MM.1S (cell line): ENCODE results near the gene CHST7.

ENCODE experiments used
- DNase-seq: peaks from one replicate; pipeline ENCODE4 v3.0.0-alpha.2; 2015
- H2AFZ ChIP-seq: fragments of 300-600 bp; sonication (generic); 2 replicates; pipeline ENCODE4 v1.6.0; 2016; ENCODE audit warnings: antibody characterized with exemption, low read length
- H3F3A ChIP-seq: fragments of 300-600 bp; sonication (generic); 2 replicates; pipeline ENCODE4 v1.6.1; 2016; ENCODE audit warnings: mild to moderate bottlenecking, antibody characterized with exemption, low read length, moderate library complexity, mixed read lengths; ENCODE audit not compliant: insufficient read depth
- H3K27ac ChIP-seq: fragments of 300-600 bp; sonication (generic); 2 replicates; pipeline ENCODE4 v1.5.1; 2016; ENCODE audit warnings: mild to moderate bottlenecking, low read length
- H3K27me3 ChIP-seq: fragments of 300-600 bp; sonication (generic); replicated peaks from 2 replicates; pipeline ENCODE4 v1.6.0; 2016; ENCODE audit warnings: low read length; ENCODE audit not compliant: insufficient read depth
- H3K36me3 ChIP-seq: fragments of 300-600 bp; sonication (generic); replicated peaks from 2 replicates; pipeline ENCODE4 v1.6.1; 2016; ENCODE audit warnings: mild to moderate bottlenecking, low read length, mixed read lengths; ENCODE audit not compliant: insufficient read depth
- H3K4me1 ChIP-seq: fragments of 300-600 bp; sonication (generic); 2 replicates; pipeline ENCODE4 v1.6.1; 2016; ENCODE audit warnings: low read length, mixed read lengths
- H3K4me2 ChIP-seq: fragments of 300-600 bp; sonication (generic); 2 replicates; pipeline ENCODE4 v1.6.0; 2016; ENCODE audit warnings: low read depth, low read length
- H3K4me3 ChIP-seq: fragments of 300-600 bp; sonication (generic); 2 replicates; pipeline ENCODE4 v1.5.1; 2016; ENCODE audit warnings: low read length, mixed read lengths
- H3K79me2 ChIP-seq: fragments of 300-600 bp; sonication (generic); 2 replicates; pipeline ENCODE4 v1.6.1; 2016; ENCODE audit warnings: mixed run types, low read length, mixed read lengths
- H3K9ac ChIP-seq: fragments of 300-600 bp; sonication (generic); 2 replicates; pipeline ENCODE4 v1.6.1; 2016; ENCODE audit warnings: low read length, mixed read lengths
- H3K9me2 ChIP-seq: fragments of 300-600 bp; sonication (generic); replicated peaks from 2 replicates; pipeline ENCODE4 v1.6.1; 2016; ENCODE audit warnings: mild to moderate bottlenecking, low read length, mixed read lengths; ENCODE audit not compliant: insufficient read depth
- H3K9me3 ChIP-seq: fragments of 300-600 bp; sonication (generic); replicated peaks from 2 replicates; pipeline ENCODE4 v1.6.1; 2016; ENCODE audit warnings: mild to moderate bottlenecking, low read length, mixed read lengths; ENCODE audit not compliant: insufficient read depth
- H4K20me1 ChIP-seq: fragments of 300-600 bp; sonication (generic); 2 replicates; pipeline ENCODE4 v1.6.1; 2016; ENCODE audit warnings: mild to moderate bottlenecking, low read length, moderate library complexity, mixed read lengths; ENCODE audit not compliant: insufficient read depth
- EZH2 ChIP-seq: fragments of 300-600 bp; sonication (generic); optimal IDR thresholded peaks from 2 replicates; pipeline ENCODE3; 2017; ENCODE audit warnings: low read depth, mild to moderate bottlenecking, antibody characterized with exemption, low read length, mixed read lengths
- EZH2phosphoT487 ChIP-seq: fragments of 300-600 bp; sonication (generic); IDR thresholded peaks from 2 replicates; pipeline ENCODE4 v1.6.1; 2018; ENCODE audit warnings: antibody characterized with exemption, low read length
- TF ChIP-seq, protein P1 (sequence below): fragments of 300-600 bp; sonication (generic); IDR thresholded peaks from 2 replicates; pipeline ENCODE4 v1.5.1; 2016; ENCODE audit warnings: antibody characterized with exemption, low read length, mixed read lengths

Gene CHST7

DNA sequence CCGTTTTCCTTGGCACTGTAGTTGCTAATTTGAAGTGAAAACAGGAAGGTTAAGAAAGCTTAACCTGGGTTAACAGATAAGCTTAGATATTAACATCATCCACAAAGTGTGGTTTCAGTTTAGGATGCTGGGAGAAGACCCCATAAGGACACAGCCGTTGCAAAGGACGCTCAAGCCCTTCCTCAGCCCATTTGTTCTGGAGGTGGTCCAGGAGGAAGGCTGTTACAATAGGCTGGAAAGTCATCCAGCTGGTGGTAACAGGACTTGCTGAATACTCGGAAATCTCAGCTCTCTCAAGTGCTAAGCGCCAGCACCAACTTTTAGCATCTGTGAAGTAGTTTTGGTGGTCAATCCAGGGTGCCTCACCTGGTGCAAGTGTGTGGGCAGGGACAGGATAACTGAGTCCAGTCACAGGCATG, 14.2 kb downstream of the CHST7 start:
- Histone ChIP-seq H3K79me2 (no peaks in the 10 kb centered on the region), H4K20me1 (no peaks in the 10 kb centered on the region), H3K27ac (no peak overlapping the region)

DNA sequence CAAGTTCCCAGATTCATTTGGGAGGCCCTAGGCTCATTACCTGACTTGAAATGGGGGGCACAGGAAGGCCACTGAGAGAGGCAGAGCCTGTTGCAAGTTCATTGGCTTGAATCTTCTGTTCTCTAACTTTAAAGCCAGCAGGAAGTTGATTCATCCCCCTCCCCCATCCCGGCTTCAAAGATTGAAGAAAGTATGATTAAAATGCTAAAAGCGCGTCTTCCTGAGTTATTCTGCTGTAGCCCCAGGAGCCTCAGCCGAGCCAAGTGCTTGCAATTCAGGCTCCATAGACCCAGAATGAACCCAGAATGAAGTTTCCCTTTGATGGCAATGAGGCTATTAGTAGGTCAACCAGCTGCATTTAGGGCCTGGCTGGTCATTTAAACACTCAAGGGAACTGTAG, 14.7 kb downstream of the CHST7 start:
- no peak overlapping the region for H3K27ac ChIP-seq
- H3K4me3 ChIP-seq, result no peak overlapping the region
- H4K20me1 ChIP-seq, result no peaks in the 10 kb centered on the region
- H2AFZ ChIP-seq, result no peak overlapping the region
- H3F3A ChIP-seq, result no peaks in the 10 kb centered on the region
- H3K9me3 ChIP-seq, result no peaks in the 10 kb centered on the region
- H3K9me2 ChIP-seq, result no peaks in the 10 kb centered on the region
- H3K27me3 ChIP-seq, result no peaks in the 10 kb centered on the region
- H3K79me2 ChIP-seq, result no peaks in the 10 kb centered on the region
- DNase-seq, result no peak
- no peak overlapping the region for H3K4me2 ChIP-seq
- TF ChIP-seq EZH2 (no peak), EZH2phosphoT487 (no peak)
- TF ChIP-seq, protein P1, sequence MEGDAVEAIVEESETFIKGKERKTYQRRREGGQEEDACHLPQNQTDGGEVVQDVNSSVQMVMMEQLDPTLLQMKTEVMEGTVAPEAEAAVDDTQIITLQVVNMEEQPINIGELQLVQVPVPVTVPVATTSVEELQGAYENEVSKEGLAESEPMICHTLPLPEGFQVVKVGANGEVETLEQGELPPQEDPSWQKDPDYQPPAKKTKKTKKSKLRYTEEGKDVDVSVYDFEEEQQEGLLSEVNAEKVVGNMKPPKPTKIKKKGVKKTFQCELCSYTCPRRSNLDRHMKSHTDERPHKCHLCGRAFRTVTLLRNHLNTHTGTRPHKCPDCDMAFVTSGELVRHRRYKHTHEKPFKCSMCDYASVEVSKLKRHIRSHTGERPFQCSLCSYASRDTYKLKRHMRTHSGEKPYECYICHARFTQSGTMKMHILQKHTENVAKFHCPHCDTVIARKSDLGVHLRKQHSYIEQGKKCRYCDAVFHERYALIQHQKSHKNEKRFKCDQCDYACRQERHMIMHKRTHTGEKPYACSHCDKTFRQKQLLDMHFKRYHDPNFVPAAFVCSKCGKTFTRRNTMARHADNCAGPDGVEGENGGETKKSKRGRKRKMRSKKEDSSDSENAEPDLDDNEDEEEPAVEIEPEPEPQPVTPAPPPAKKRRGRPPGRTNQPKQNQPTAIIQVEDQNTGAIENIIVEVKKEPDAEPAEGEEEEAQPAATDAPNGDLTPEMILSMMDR, result no peak
- no peaks in the 10 kb centered on the region for H3K36me3 ChIP-seq
- no peak overlapping the region for H3K9ac ChIP-seq
- H3K4me1 ChIP-seq, result no peaks in the 10 kb centered on the region

More for the DNA sequence above, 14.2 kb downstream of the CHST7 start:
- Histone ChIP-seq H3K27me3 (no peaks in the 10 kb centered on the region), H3K9me2 (no peaks in the 10 kb centered on the region), H3K4me3 (no peak overlapping the region), H3K9me3 (no peaks in the 10 kb centered on the region), H3K9ac (no peak overlapping the region), H3K36me3 (no peaks in the 10 kb centered on the region), H3F3A (no peaks in the 10 kb centered on the region), H3K4me2 (no peak overlapping the region), H3K4me1 (no peaks in the 10 kb centered on the region), H2AFZ (no peak overlapping the region)
- no peak for DNase-seq
- TF ChIP-seq, protein P1, result no peak
- no peak for TF ChIP-seq EZH2
- TF ChIP-seq EZH2phosphoT487, result no peak

DNA sequence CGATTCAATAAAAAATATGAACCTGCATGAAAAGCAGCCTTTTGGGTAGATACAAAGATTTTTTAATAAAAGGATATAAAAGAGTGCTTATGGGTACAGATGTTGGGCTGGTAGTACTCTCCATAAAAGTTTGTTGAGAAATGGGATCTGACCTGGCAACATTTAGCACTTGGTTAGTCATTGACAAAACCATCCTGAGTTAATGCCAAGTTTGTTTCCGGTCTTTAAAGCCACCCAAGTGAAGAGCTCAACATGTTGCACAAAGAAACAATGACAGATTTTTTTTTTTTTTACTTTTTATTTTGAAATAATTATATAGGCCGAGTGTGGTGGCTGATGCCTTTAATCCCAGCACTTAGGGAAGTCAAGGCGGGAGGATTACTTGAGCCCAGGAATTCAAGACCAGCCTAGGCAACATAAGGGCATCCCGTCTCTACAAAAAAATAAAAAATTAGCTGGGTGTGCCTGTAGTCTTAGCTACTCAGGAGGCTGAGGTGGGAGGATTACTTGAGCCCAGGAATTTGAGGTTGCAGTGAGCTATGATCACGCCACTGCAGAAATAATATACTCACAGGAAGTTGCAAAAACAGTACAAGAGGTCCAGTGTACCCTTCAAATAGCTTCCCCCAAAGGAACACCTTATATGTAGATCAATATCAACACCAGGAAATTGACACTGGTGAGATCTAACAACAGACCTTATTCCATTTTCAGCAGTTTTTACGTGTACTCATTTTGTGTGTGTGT, 16.6 kb downstream of the CHST7 start:
- TF ChIP-seq, protein P1, result no peak
- no peak for TF ChIP-seq EZH2
- no peak for TF ChIP-seq EZH2phosphoT487
- H4K20me1 ChIP-seq, result no peaks in the 10 kb centered on the region
- H2AFZ ChIP-seq, result no peak overlapping the region
- H3K9me2 ChIP-seq, result no peaks in the 10 kb centered on the region
- H3K27ac ChIP-seq, result no peak overlapping the region
- no peak overlapping the region for H3K9ac ChIP-seq
- H3K27me3 ChIP-seq, result no peaks in the 10 kb centered on the region
- no peaks in the 10 kb centered on the region for H3F3A ChIP-seq
- no peaks in the 10 kb centered on the region for H3K36me3 ChIP-seq
- no peak overlapping the region for H3K4me2 ChIP-seq
- no peaks in the 10 kb centered on the region for H3K79me2 ChIP-seq
- no peaks in the 10 kb centered on the region for H3K4me1 ChIP-seq
- H3K4me3 ChIP-seq, result no peak overlapping the region
- DNase-seq, result no peak
- no peaks in the 10 kb centered on the region for H3K9me3 ChIP-seq
